ENCODE measurements around the gene LSP1. TPM values are rescaled to one million over a fixed set of nuclear protein-coding genes. Genes with fewer than 3 reads are reported as not detected.
"Not testable (repeated sequence)": the region's sequence is repeated elsewhere in the genome, so short reads cannot be mapped to it uniquely, and the experiment has no call there.

LSP1 gene
- total RNA-seq, 1 donor from 2014 or later = 301 TPM

DNA sequence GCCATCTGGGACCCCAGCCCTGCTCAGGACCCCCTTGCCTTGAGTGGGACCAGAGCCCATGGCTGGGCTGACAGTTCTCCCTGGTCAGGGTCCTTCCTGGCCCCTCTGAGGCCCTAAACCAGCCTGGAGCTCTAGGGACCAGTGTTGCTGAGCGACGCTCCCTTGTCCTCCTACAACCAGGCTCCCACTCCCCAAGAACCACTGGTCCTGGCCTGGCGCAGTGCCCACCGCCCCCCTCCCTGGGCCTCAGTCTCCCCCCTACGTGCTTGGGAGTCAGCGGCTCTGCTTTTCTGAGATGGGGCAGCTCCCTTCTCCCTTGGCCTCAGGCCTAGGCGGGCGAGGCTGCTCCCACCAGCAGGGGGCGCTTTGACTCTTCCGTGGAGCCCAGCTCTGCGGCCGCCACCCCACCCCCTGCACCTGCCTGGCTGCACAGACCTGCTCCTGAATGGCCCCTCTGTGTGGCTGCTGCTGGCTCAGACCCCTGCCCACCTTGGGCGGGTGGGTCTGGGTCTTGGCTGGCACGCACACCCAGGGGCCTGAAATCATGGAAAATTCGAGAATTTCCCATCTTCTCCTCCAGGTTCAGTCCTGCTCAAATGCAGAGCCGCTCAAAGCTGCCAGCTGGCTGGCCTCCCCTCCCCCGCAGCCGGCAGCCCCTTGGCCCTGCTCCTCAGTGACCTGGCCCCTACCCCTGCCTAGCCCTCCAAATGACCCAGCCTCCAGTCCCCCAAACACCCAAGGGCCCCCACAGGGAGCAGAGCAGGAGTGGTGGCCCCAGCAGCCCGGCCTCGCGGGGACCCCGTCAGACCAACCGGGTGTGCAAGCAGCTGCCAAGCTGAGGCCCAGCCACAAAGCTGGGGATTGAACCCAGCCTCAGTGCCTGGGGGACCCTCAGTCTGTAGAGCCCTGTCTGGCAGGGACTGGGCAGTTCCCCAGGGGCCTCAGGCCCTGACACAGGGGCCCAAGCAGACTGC is 29.7 kb downstream of the LSP1 start:
- Mint-ChIP-seq H3K27me3 (no peaks in the 10 kb centered on the region), H3K4me3 (no peak overlapping the region), H3K27ac (peak overlapping the region; percentile 61), H3K9me3 (no peaks in the 10 kb centered on the region), H3K36me3 (ENCODE audit: low read depth) (peaks cover 6% of the 10 kb centered on the region), H3K4me1 (peaks cover 37% of the 10 kb centered on the region)
- ATAC-seq (ENCODE audit: low read depth) (peak; percentile 83), DNase-seq (peak; percentile 73)
- CTCF ChIA-PET = interaction anchor here (0.5 to 2.6 kb wide), 26 partner anchors 9 to 1165 kb away, joined by 3 to 15 read pairs (median 4); partner anchors contain the start of genes LSP1 and PRR33
- no peak for TF ChIP-seq CTCF (IDR thresholded peaks at IDR 0.05)
- intact Hi-C loops (cut with micrococcal nuclease) = loop anchor here (1.0 to 5.0 kb wide), 4 partner anchors 29 to 268 kb away; partner anchors contain the start of genes LSP1 and TNNT3
- POLR2A ChIA-PET = interaction anchor here (0.6 to 5.4 kb wide), 9 partner anchors 9 to 1110 kb away, joined by 3 to 55 read pairs (median 4); partner anchors contain the start of genes LSP1, MRPL23, NAP1L4 and PRR33

- Mint-ChIP-seq H3K4me3 (no peak overlapping the region), H3K9me3 (no peaks in the 10 kb centered on the region), H3K4me1 (peaks cover 37% of the 10 kb centered on the region), H3K27me3 (no peaks in the 10 kb centered on the region), H3K27ac (peak overlapping the region; percentile 37), H3K36me3 (ENCODE audit: low read depth) (peaks cover 9% of the 10 kb centered on the region)
- intact Hi-C loops (cut with micrococcal nuclease) = loop anchor here (2.0 to 5.0 kb wide), 2 partner anchors 34 to 267 kb away; partner anchors contain the start of gene TNNT3
- DNase-seq = no peak
- ATAC-seq (ENCODE audit: low read depth) = no peak
- ChIA-PET POLR2A (interaction anchor here (1.7 to 5.4 kb wide), 2 partner anchors 8 to 31 kb away, joined by 8 to 55 read pairs; partner anchors contain the start of genes LSP1 and PRR33), CTCF (interaction anchor here (1.3 to 2.6 kb wide), 6 partner anchors 8 to 116 kb away, joined by 3 to 15 read pairs (median 8); partner anchors contain the start of gene PRR33)
- TF ChIP-seq CTCF (IDR thresholded peaks at IDR 0.05) = no peak
Observed at GRCh38 chr11:1883346-1884302, 30.7 kb downstream of the LSP1 start.

DNA sequence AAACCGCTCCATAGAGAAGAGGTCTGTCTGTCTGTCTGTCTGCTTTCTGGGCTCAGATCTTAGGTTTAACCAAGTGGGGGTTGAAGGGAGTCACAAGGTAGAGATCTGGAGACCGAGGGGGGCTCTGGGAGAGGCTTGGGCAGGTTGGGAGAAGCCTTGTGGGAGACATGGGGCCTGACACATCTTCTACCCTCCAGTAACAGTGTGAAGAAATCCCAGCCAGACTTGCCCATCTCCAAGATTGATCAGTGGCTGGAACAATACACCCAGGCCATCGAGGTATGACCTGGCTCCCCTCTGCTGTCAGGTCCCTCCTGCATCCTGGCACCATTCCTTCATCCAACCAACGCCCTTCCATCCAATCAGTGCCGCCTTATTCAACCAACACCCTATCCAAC is 31.4 kb downstream of the LSP1 start:
- Mint-ChIP-seq H3K27ac (no peak overlapping the region), H3K9me3 (no peaks in the 10 kb centered on the region), H3K36me3 (ENCODE audit: low read depth) (peaks cover 11% of the 10 kb centered on the region), H3K27me3 (no peaks in the 10 kb centered on the region), H3K4me1 (peaks cover 36% of the 10 kb centered on the region), H3K4me3 (no peak overlapping the region)
- no peak for TF ChIP-seq CTCF (IDR thresholded peaks at IDR 0.05)
- no peak for ATAC-seq (ENCODE audit: low read depth)
- CTCF ChIA-PET = no interaction called here
- intact Hi-C loops (cut with micrococcal nuclease) = loop anchor here (5.0 kb wide), 1 partner anchor 33 kb away; the partner anchor contains the start of gene TNNT3
- POLR2A ChIA-PET = interaction anchor here (5.4 kb wide), 1 partner anchor 31 kb away, joined by 55 read pairs; the partner anchor contains the start of gene LSP1
- DNase-seq = peak; percentile 6

GRCh38 chr11:1886551-1886950 is 33.7 kb downstream of the LSP1 start:
- ATAC-seq (ENCODE audit: low read depth); H3K4me3 Mint-ChIP-seq; intact Hi-C loops (cut with micrococcal nuclease); CTCF ChIA-PET; POLR2A ChIA-PET; DNase-seq; H3K27ac Mint-ChIP-seq; H3K9me3 Mint-ChIP-seq; H3K27me3 Mint-ChIP-seq: not testable (repeated sequence)
- H3K4me1 Mint-ChIP-seq = peaks cover 27% of the 10 kb centered on the region
- H3K36me3 Mint-ChIP-seq (ENCODE audit: low read depth) = peaks cover 11% of the 10 kb centered on the region

All from activated B cell treated with CpG ODN at 0.5 μM for 24 hours (primary cell).